Thyroid gland (tissue), 4 donors: ENCODE measurements around the gene PPP2R5C.

ENCODE experiments used
- POLR2A ChIP-seq, 2 donors: fragments of 450-650 bp; IDR thresholded peaks; one replicate each; pipeline ENCODE4 v1.6.1; 2017; ENCODE audit warnings: antibody characterized with exemption in 2 of 2, mild to moderate bottlenecking in 2 of 2, moderate library complexity in 1 of 2
- TF ChIP-seq, protein P1 (sequence below), 6 experiments: fragments of 200-600 bp in 3 of 6; fragments of 450-650 bp in 3 of 6; sonication (generic) in 3 of 6; IDR thresholded peaks; one replicate each; pipeline ENCODE4 v1.5.1; 2016 to 2019; ENCODE audit warnings: antibody characterized with exemption in 6 of 6, mild to moderate bottlenecking in 2 of 6, inconsistent platforms in 1 of 6, moderate library complexity in 1 of 6

DNA sequence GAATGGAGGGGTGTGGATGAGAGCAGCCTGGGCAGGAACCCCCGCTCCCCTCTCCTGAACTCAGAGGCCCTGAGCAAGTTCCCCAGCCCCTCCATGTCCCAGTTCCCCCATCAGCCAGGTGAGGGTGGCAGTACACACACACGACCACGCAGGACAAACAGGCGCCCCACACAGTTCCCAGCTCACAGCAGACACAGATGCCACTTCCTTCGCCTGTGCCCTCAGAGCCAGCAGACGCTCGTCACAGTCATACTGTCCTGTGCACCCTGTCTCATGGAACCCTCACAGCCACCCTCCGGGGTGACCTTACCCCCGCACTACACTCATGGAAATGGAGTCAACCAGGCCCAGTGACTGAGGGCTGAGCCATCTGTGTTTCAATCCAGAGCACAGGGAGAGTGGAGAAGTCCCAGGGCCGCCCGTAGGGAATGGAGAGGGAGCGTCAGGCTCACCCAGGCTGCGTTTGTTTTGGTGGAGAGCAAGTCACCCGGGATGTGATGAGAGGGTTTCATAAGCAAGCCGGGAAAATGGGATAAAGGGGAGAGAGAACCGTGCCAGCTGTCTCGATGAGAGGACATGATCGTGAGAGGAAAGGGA, 155.4 kb downstream of the PPP2R5C start:
- TF ChIP-seq, protein P1, sequence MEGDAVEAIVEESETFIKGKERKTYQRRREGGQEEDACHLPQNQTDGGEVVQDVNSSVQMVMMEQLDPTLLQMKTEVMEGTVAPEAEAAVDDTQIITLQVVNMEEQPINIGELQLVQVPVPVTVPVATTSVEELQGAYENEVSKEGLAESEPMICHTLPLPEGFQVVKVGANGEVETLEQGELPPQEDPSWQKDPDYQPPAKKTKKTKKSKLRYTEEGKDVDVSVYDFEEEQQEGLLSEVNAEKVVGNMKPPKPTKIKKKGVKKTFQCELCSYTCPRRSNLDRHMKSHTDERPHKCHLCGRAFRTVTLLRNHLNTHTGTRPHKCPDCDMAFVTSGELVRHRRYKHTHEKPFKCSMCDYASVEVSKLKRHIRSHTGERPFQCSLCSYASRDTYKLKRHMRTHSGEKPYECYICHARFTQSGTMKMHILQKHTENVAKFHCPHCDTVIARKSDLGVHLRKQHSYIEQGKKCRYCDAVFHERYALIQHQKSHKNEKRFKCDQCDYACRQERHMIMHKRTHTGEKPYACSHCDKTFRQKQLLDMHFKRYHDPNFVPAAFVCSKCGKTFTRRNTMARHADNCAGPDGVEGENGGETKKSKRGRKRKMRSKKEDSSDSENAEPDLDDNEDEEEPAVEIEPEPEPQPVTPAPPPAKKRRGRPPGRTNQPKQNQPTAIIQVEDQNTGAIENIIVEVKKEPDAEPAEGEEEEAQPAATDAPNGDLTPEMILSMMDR (IDR thresholded peaks at IDR 0.05), result no peak
- TF ChIP-seq POLR2A (IDR thresholded peaks at IDR 0.05), result no peak
